ENCODE results near the gene WAC.
A peak's percentile ranks its signal among the peaks of the same experiment; 100 is the strongest.
"Not testable (repeated sequence)": the region's sequence is repeated elsewhere in the genome, so short reads cannot be mapped to it uniquely, and the experiment has no call there.

WAC gene

GRCh38 chr10:28619455-28619854 lies 86.5 kb downstream of the WAC start:
- DNase-seq, result no peak

- no peak for DNase-seq
Observed at GRCh38 chr10:28620251-28620650, 87.3 kb downstream of the WAC start.

- no peak for DNase-seq
Observed at GRCh38 chr10:28623483-28623882, 90.6 kb downstream of the WAC start.

- no peak for DNase-seq
Observed at GRCh38 chr10:28624351-28624750, 91.4 kb downstream of the WAC start.

GRCh38 chr10:28627102-28627501 lies 94.2 kb downstream of the WAC start:
- DNase-seq, result no peak

GRCh38 chr10:28628184-28628893 lies 95.4 kb downstream of the WAC start:
- DNase-seq, result peak; percentile 61

- no peak for DNase-seq
Observed at GRCh38 chr10:28631896-28632583, 99.1 kb downstream of the WAC start.

GRCh38 chr10:28632584-28632945 lies 99.6 kb downstream of the WAC start:
- no peak for DNase-seq

GRCh38 chr10:28633750-28634149 lies 100.8 kb downstream of the WAC start:
- DNase-seq, result no peak

- DNase-seq, result no peak
Observed at GRCh38 chr10:28637346-28637745, 104.4 kb downstream of the WAC start.

- DNase-seq, result no peak
Observed at GRCh38 chr10:28638392-28638791, 105.5 kb downstream of the WAC start.

GRCh38 chr10:28640551-28640950 lies 107.6 kb downstream of the WAC start:
- DNase-seq, result no peak

GRCh38 chr10:28644647-28645046 lies 111.7 kb downstream of the WAC start:
- no peak for DNase-seq

- no peak for DNase-seq
Observed at GRCh38 chr10:28652106-28652505, 119.2 kb downstream of the WAC start.

GRCh38 chr10:28652703-28653102 lies 119.8 kb downstream of the WAC start:
- no peak for DNase-seq

- not testable (repeated sequence) for DNase-seq
Observed at GRCh38 chr10:28658824-28659223, 125.9 kb downstream of the WAC start.

GRCh38 chr10:28661035-28661434 lies 128.1 kb downstream of the WAC start:
- DNase-seq, result no peak

- peak; percentile 49 for DNase-seq
Observed at GRCh38 chr10:28663576-28664368, 130.9 kb downstream of the WAC start.

GRCh38 chr10:28664369-28664740 lies 131.4 kb downstream of the WAC start:
- DNase-seq, result no peak

GRCh38 chr10:28666751-28667467 lies 134.0 kb downstream of the WAC start:
- DNase-seq, result no peak

GRCh38 chr10:28668363-28669226 lies 135.7 kb downstream of the WAC start:
- DNase-seq, result peak; percentile 4

All from T-helper 9 cell (primary cell).